ACHN (cell line): ENCODE data around the gene MAN2C1.
"Not testable (repeated sequence)": the region's sequence is repeated elsewhere in the genome, so short reads cannot be mapped to it uniquely, and the experiment has no call there.

Source experiments
- DNase-seq: peaks from one replicate; pipeline ENCODE4 v3.0.0-alpha.2; 2015
- in situ Hi-C: cut with HindIII; loops from 2 replicates; pipeline ENCODE4 v1.10.0; 2017; ENCODE audit warnings: low sequenced_read_pairs, low pct_ligation_motif_present, low pct_unique_long_range_greater_than_20kb

MAN2C1 gene

GRCh38 chr15:75349351-75349669 lies 19.1 kb downstream of the MAN2C1 start:
- DNase-seq, in situ Hi-C loops: not testable (repeated sequence)

- no peak for DNase-seq
- in situ Hi-C loops: no loop called here
Measured at GRCh38 chr15:75348562-75349350, 19.7 kb downstream of the MAN2C1 start.

DNA sequence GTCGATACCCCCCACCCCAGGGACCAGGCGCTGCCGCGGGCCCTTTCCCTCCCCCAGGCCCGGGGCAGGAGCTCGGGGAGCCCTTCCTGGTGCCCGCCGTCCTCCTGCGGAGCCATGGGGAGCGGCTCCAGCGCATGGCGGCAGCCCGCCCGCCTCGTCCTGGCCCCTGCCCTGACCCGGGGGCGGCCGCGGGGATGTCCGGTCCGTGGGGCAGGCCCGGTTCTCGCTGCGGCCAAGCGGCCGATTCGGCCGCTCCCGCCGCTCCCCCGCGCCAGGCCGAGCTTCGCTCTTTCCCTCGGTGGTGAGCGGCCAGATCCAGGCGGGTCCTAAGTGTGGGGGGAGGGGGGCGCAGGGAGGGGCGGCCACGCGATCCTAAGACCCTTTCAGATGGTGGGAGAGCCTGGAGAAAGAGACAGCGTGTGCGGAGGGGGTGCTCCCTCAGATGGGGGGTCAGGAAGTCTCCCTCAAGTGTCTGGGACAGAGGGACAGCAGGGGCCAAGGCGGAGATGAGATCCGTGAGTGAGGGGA lies 20.3 kb downstream of the MAN2C1 start:
- in situ Hi-C loops: no loop called here
- no peak for DNase-seq

GRCh38 chr15:75347222-75348033 lies 21.0 kb downstream of the MAN2C1 start:
- in situ Hi-C loops: no loop called here
- peak; percentile 22 for DNase-seq

DNA sequence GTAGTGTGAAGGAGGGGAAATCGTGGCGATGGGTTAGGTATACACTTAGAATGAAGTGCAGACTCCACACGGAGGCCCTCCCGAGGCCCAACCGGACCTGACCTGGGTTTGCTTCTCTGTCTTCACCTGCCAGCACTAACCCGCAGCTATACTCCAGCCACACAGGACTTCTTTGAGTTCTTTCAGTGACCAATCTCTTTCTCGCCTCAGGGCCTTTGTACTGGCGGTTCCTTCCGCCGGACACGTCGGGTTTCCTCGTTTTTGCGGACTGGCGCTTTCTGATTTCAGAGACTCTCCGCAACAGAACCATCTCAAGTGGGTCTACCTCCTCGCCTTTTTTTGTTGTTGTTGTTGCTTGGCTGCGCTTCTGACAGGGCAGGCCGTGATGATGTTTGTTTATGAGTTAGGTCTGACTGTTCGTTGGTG lies 21.6 kb downstream of the MAN2C1 start, which contains the start of gene NEIL1:
Gene NEIL1 (plus strand): TSS at position 244 of the 426 bp plus-strand sequence. CDS start 1,867 bp downstream, outside the sequence.
- DNase-seq: no peak
- in situ Hi-C loops: no loop called here

- DNase-seq, in situ Hi-C loops: not testable (repeated sequence)
Measured at GRCh38 chr15:75343953-75344352, 24.5 kb downstream of the MAN2C1 start.

- DNase-seq: no peak
- in situ Hi-C loops: no loop called here
Measured at GRCh38 chr15:75342221-75342620, 26.2 kb downstream of the MAN2C1 start.

- in situ Hi-C loops: no loop called here
- DNase-seq: no peak
Measured at GRCh38 chr15:75339531-75340240, 28.7 kb downstream of the MAN2C1 start.

GRCh38 chr15:75338661-75339240 lies 29.7 kb downstream of the MAN2C1 start:
- DNase-seq: no peak
- in situ Hi-C loops: no loop called here

DNA sequence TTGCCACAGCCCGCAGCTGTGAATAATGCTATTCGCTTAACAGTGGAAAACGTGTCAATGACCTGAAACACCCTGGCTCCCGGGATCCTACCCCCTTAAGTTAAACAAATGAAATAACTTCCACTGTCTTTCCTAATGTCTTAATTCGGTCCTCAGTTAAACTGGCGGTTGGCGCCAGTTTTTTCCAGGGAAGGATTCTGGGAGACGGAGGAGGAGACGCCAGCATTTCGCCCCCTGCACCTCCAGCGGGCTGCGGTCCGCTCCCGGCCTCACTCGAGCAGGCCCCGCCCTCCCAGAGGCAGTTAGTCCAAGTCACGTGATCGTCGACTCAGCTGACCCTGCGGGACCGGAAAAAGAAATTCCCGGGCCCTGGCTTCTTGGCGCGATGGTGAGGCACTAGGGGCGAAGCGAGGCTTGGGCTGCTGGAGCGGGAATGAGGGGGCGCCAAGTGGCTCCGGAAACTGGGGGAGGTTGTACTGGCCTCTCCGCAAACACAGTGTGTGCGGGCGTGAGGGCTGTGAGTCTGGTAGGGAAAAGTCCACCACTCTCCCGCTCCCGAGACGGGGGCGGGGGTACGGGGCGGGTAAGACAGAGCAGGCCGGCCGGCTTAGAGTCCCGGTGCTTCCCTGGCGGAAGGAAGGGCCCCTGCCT lies 32.6 kb downstream of the MAN2C1 start, which contains the start of gene COMMD4:
Gene COMMD4 (plus strand): TSS at position 359 of the 651 bp plus-strand sequence. CDS start 27 bp downstream, at position 386.
- DNase-seq: peak; percentile 93
- in situ Hi-C loops: no loop called here

DNA sequence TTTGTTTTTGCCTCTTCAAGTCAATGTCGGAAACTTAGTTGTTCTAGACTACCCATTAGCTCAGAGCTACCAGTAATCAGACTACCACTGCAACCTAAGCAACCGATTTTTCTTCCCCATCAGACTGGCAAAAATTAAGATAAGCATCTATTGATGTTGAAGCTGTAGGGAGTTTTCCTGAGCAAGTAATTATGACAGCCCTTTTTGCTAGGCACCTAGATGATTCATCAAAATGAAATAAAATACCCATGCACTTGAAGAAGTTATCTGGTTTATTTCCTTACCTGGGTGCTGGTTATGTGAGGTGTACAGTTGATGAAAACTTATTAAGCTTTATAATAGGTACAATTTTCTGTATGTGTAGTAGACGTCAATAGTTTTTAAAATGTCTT lies 33.1 kb downstream of the MAN2C1 start:
- in situ Hi-C loops: no loop called here
- no peak for DNase-seq

- DNase-seq, in situ Hi-C loops: not testable (repeated sequence)
Measured at GRCh38 chr15:75333654-75334419, 34.6 kb downstream of the MAN2C1 start.

GRCh38 chr15:75332093-75332492 lies 36.3 kb downstream of the MAN2C1 start:
- not testable (repeated sequence) for DNase-seq

GRCh38 chr15:75329571-75329970 lies 38.8 kb downstream of the MAN2C1 start:
- in situ Hi-C loops: no loop called here
- DNase-seq: no peak

More at GRCh38 chr15:75332093-75332492, 36.3 kb downstream of the MAN2C1 start:
- in situ Hi-C loops: not testable (repeated sequence)

GRCh38 chr15:75328493-75329314 lies 39.7 kb downstream of the MAN2C1 start:
- in situ Hi-C loops: no loop called here
- DNase-seq: no peak

- in situ Hi-C loops: no loop called here
- DNase-seq: no peak
Measured at GRCh38 chr15:75327491-75327890, 40.9 kb downstream of the MAN2C1 start.
